GM06990 (cell line): ENCODE results near the gene HES6.
A peak's percentile ranks its signal among the peaks of the same experiment; 100 is the strongest.

Experiments
- DNase-seq: peaks from one replicate; pipeline ENCODE4 v3.0.0-alpha.2; 2011; ENCODE audit not compliant: insufficient read length; ENCODE audit errors: extremely low read depth
- H3K27me3 ChIP-seq: replicated peaks from 2 replicates; pipeline ENCODE4 v1.6.0; 2011; ENCODE audit warnings: low read length; ENCODE audit not compliant: control insufficient read depth, insufficient read depth
- H3K36me3 ChIP-seq: 2 replicates; pipeline ENCODE4 v1.5.1; 2011; ENCODE audit warnings: low read length; ENCODE audit not compliant: control insufficient read depth, insufficient read depth
- H3K4me3 ChIP-seq: replicated peaks from 2 replicates; pipeline ENCODE4 v1.5.1; 2011; ENCODE audit warnings: low read depth, mild to moderate bottlenecking, control low read depth, low read length
- CTCF ChIP-seq: IDR thresholded peaks from 2 replicates; pipeline ENCODE4 v1.5.1; 2011; ENCODE audit warnings: low read length, control low read depth, mild to moderate bottlenecking, inconsistent platforms; ENCODE audit not compliant: insufficient read depth, poor library complexity, severe bottlenecking

HES6 gene

DNA sequence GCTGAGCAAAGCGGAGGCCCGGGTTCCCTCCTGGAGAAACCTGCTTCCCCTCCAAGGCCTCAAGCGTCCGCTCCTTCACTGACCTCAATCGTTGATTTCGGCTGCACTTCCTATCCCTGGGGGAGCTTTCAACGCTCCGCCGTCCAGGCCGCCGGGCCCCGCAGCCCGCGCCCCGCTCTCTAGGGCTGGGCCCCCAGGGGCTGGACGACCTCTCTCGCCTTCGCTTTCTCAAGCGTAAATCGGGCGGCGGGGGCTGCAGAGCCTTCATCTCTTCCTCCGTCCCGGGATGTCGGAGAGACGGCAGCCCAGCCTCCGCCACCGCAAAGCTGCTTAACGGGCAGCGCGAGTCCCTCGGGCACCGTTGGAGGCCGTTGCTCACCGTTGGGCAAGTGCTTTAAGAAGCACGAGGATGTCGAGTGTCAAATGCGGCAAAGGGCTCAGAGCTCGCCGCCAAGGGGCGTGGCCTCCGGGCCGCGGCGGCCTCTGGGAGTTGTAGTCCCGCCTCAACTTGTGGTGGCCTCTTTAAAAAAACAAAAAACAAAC lies 8.5 kb downstream of the HES6 start:
- H3K4me3 ChIP-seq, result peak overlapping the region; percentile 33
- DNase-seq, result peak; percentile 75
- TF ChIP-seq CTCF, result no peak

GRCh38 chr2:238230699-238231098 lies 9.1 kb downstream of the HES6 start:
- Histone ChIP-seq H3K4me3 (no peak overlapping the region), H3K27me3 (no peaks in the 10 kb centered on the region; the same call in none of the 2 replicates), H3K36me3 (no peaks in the 10 kb centered on the region)
- TF ChIP-seq CTCF, result no peak
- no peak for DNase-seq

More for the DNA sequence above, 8.5 kb downstream of the HES6 start:
- Histone ChIP-seq H3K27me3 (no peaks in the 10 kb centered on the region; the same call in none of the 2 replicates), H3K36me3 (no peaks in the 10 kb centered on the region)

DNA sequence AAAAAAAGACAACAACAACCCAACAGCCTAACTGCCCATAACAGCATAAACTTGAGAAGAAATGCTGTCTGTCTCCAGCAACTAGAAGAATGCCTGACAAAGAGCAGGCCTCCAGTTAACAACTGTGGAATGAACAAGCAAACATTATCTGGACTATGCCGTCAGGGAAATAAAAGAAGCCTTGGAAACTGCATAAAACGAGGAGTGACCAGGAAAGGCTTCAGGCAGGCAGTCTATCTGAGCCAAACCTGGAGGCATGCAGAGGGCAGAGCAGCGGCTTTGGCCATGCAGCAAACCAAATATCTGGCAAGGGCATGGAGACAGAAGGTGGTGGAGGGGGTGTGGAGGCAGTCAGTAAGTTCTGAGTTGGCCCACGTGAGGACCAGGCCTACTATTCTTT lies 11.1 kb downstream of the HES6 start:
- DNase-seq, result no peak
- Histone ChIP-seq H3K27me3 (no peaks in the 10 kb centered on the region; the same call in none of the 2 replicates), H3K4me3 (no peak overlapping the region), H3K36me3 (no peaks in the 10 kb centered on the region)
- no peak for TF ChIP-seq CTCF

DNA sequence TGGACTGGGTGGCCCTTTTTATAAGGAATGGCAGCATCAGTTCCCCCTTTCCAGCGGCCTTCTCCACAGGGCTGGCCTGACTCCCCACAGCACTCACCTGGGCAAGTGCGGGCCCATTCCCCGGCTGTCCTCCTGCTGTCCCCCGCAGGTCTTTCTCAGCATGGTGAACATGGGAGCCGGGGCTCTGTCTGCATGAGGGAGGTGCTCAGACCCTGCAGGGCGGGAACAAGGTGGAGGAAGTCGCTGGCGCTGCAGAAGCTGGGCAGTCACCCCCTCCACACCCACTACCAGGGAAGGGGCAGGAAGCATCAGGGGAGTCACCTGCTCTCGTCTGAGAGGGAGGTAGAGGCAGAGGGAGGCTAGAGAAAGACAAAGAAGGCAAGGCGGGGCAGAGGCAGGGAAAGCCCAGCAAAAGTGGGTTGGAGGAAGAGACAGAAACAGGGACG lies 12.2 kb downstream of the HES6 start:
- DNase-seq, result no peak
- Histone ChIP-seq H3K4me3 (no peak overlapping the region), H3K27me3 (no peaks in the 10 kb centered on the region; the same call in none of the 2 replicates), H3K36me3 (no peaks in the 10 kb centered on the region)
- TF ChIP-seq CTCF, result no peak

DNA sequence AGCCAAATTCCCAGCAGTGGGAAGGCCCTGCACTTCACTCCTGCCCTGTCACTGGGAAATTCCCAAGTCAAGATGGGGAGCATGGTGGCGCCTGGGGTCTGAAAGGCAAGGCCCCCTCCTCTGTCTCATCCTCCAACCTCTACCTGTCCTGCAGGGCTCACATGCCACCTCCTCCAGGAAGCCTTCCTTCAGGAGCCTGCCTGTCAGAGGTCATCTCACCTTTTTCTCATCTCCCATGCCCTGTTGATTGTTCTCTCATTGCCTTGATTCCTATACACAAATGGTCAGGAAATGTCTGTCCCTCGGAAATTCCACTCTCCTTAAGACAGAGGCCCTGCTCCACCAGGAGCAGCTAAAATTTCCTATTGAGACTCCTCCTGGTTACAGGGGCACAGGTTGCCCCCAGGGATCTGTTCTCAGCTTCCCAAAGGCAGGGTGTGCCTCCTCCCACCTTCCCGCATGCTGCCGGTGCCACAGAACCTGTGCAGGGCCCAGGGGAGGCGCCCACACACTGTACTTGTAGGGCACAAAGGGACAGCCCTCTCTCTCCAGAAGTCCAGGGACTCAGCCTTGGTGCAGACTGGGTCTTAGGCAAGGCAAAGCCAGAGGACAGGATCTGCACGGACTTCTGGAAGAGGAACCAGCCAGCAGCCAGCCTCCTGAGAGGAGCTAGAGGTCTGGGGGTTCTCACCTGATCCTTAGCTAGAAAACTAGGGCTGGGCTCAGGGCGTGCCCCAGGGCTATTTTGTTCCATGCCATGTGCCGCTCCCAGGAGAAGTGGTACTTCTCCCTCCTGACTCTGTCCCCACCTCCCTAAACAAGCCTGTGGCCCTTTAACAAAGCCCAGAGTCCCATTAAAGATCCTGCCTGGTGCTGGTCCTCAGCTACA lies 12.9 kb downstream of the HES6 start:
- TF ChIP-seq CTCF, result no peak
- Histone ChIP-seq H3K27me3 (no peaks in the 10 kb centered on the region; the same call in none of the 2 replicates), H3K36me3 (no peaks in the 10 kb centered on the region), H3K4me3 (no peak overlapping the region)
- DNase-seq, result no peak
